HG03520 (cell line): ENCODE results near the gene IP6K1.
"Not testable (repeated sequence)": the region's sequence is repeated elsewhere in the genome, so short reads cannot be mapped to it uniquely, and the experiment has no call there.

ENCODE experiments used
- ATAC-seq: cut with Tn5 transposase; IDR thresholded peaks from one replicate; pipeline ENCODE4 v1.9.1; 2021; ENCODE audit warnings: mild to moderate bottlenecking, moderate library complexity; ENCODE audit not compliant: unreplicated experiment

Gene IP6K1

DNA sequence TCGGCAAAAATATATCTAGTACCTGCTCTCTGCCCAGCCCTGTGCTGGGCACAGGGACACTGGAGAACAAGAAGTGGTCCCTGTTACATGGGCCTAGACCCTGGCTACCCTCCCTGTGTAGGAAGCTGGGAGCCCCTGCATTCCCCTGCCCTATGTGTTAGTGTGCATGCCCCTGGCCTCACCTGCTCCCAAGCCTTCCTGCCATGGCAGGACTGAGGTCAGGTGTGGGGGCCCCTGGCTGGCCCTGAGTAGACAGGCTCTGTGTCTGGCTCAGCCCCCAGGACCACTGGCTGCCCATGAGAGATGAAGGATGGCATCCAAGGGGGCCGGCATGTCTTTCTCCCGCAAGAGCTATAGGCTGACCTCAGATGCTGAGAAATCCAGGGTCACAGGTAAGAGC is 95.5 kb downstream of the IP6K1 start:
- not testable (repeated sequence) for ATAC-seq

DNA sequence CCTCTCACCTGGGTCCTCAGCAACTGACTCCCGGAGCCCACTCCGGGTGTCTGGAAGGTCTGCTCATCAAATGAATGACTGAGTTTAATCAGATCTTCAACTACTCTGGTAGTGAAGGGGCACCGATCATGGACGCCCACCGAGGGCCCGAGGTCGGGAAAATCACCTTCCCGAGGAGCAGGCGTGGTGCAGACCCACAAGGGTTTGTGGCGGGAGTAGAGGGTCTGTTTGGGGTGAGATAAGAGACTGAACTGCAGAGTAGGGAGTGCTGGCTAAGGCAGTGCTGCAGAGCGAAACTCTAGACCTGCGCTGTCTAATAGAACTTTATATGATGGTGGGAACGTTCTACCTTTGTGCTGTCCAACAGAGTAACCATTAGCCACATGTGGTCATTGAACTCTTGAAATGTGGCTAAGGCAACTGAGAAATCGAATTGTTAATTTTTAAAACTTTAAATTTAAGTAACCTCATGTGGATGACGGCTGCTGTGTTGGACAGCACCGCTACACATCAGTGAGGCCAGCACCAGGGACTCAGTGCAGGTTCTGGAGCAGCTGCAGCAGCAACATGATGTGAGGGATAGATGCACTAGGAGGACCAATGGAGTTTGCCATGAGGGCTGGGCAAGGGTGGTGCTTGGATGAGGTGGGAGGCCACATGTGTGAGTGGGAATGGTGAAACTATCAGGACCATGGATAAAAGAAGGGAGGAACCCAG is 96.3 kb downstream of the IP6K1 start:
- ATAC-seq, result not testable (repeated sequence)

GRCh38 chr3:49689046-49689907 is 97.1 kb downstream of the IP6K1 start, which contains the start of the genes MST1 and RNF123:
MST1 (minus strand) TSS chr3:49689474; CDS start chr3:49688691, 783 bp downstream.
RNF123 (plus strand) TSS chr3:49689557; CDS start chr3:49691166, 1,609 bp downstream.
- peak; percentile 47 for ATAC-seq

DNA sequence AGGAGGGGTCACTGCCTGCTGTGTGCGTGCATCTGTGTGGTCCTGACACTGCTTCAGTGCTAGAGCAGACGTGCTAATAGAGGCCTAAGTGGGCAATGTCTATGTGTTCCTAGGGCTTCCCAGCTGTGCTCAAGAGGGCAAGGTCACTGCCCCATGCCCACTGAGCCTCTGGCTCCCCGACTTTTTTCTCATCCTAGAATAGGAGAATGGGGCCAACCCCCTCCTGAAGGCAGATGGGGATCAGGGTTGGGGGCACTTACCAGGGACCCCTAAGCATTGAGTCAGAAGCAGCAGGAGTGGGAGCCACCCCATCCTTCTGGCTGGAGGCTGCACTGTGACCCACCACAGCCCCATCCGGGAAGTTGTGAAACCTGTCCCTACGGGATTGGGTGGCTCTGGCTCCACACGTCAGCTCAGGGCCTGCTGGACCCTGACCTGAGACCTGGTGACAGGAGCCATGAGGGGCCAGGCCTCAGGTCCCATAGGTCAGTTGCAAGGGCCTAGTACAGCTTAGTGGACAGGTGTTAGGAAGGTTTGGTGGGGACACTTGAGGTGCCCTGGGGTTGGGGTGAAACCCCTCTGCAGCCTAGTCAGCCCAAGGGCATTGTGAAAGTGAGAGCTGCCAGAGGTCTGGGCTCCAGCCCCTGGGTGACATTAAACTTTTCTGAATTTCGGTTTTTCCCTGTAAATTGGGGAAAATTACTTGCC is 97.8 kb downstream of the IP6K1 start:
- peak; percentile 4 for ATAC-seq

- ATAC-seq, result not testable (repeated sequence)
Measured at GRCh38 chr3:49687424-49687795, 98.9 kb downstream of the IP6K1 start.

DNA sequence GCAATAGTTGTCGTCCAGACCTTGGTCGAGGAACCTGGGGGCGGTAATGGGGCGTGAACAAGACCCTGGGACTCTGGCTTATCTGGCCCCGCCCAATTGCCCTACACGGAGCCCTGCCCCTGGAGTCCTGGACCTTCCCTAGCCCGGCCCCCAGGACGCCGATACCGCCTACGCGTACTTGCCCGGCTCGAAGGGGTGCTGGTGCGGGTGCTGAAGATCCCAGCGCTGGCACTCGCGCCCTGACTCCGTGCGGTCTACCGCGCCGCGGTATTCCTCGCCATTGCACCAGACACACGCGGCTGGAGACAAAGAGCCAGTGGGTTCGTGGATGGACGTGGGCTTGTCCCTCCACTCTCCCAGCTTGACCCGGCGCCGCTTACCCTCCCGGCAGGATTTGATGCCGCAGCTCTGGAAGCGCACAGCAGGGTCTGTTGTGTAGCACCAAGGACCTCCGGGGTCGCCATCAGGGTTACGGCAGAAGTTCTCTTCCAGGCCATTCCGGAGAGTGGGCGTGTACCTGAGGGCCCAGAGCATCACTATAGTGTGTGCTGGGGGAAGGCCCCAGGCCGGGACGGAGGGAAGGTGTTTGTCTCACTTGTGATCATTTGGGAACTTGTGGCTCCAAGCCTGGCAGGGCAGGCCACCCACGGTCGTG is 99.4 kb downstream of the IP6K1 start:
- not testable (repeated sequence) for ATAC-seq

GRCh38 chr3:49686346-49686745 is 100.0 kb downstream of the IP6K1 start:
- ATAC-seq, result not testable (repeated sequence)

DNA sequence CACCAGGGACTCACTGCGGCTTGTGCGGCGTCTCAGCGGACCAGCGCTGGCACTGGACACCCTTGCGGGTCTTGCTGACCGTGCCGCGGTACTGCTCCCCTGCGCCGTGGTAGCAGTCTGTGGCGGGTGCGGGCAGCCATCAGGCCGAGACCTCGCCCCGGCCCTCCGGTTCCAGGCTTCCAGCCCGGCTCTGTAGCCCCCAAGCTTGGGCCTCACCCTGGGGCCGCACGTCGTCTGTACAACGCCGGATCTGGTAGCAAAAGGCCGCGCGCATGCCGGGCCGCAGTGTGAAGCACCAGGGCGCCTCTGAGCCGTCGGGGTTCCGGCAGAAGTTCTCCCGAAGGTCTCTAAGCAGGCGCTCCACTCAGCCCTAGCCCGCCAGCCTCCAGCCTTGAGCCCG is 100.5 kb downstream of the IP6K1 start:
- ATAC-seq, result not testable (repeated sequence)

DNA sequence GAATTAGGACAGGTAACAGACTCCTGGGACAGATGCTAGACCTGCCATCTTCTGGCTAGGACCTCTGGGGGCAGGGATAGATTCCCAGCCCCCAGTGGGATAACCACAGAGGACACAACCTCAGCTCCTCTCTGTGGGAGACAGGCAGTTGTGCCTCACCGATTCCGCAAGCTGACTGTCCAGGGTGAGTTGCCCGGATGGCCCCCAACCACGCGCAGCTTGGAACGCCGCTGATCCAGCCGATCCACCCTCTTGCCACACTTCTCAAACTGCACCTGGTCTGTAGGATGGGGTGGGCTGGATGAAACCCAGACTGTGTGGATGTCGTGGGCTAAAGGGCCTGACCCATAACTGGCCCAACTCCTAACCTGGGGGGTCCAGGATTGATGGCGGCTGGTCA is 101.2 kb downstream of the IP6K1 start:
- ATAC-seq, result not testable (repeated sequence)

- ATAC-seq, result not testable (repeated sequence)
Measured at GRCh38 chr3:49684453-49684852, 101.9 kb downstream of the IP6K1 start.

GRCh38 chr3:49683162-49683561 is 103.2 kb downstream of the IP6K1 start:
- ATAC-seq, result no peak

- no peak for ATAC-seq
Measured at GRCh38 chr3:49681543-49681942, 104.8 kb downstream of the IP6K1 start.

- ATAC-seq, result no peak
Measured at GRCh38 chr3:49681232-49681522, 105.2 kb downstream of the IP6K1 start.

DNA sequence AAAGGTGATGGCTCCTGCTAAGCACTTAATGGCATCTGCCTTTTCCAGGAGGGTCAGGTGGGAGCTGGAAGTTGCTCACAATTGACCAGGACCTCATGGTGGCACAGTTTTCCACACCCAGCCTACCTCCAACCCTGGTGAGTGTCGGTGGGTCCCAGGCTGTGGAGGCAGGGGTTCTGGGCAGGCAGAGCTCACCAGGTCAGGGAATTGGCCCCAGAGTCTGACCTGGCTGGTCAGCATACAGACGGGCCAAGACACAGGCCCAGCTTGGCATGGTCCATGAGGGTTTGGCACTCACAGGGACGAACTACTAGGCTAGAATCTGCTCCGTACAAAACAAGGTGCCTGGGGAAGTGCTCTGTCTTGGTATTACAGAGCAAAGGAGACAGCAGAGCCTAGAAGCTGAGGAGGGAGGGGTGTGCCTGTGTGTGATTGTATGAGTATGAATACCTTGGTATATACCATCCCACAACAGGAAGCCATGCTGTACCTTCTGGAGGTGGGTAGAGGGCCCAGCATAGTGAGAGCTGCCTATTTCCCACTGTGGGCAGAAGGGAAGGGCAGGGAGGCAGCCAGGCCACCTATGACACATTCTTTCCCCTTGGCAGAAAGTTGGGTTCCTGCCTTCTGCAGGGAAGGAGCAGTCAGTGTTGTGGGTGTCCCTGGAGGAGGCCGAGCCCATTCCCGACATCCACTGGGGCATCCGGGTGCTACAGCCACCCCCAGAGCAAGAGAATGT is 105.7 kb downstream of the IP6K1 start:
- no peak for ATAC-seq

GRCh38 chr3:49675912-49676311 is 110.4 kb downstream of the IP6K1 start:
- no peak for ATAC-seq

- no peak for ATAC-seq
Measured at GRCh38 chr3:49674497-49674983, 111.8 kb downstream of the IP6K1 start.
